GM12878 (cell line): ENCODE data around the gene GINM1. TPM values are rescaled to one million over a fixed set of nuclear protein-coding genes. Genes with fewer than 3 reads are reported as not detected.

Experiments used
- FOS ChIP-seq: IDR thresholded peaks from 3 replicates; pipeline ENCODE4 v1.6.1; 2011; ENCODE audit warnings: borderline replicate concordance; ENCODE audit not compliant: insufficient read length; ENCODE audit errors: extremely low read depth
- GABPA ChIP-seq: IDR thresholded peaks from 2 replicates; pipeline ENCODE4 v1.6.1; 2014; ENCODE audit warnings: antibody characterized with exemption, low read depth, mild to moderate bottlenecking, inconsistent platforms
- KDM1A ChIP-seq: fragments of 200-600 bp; sonication (generic); IDR thresholded peaks from 2 replicates; pipeline ENCODE4 v1.6.1; 2016; ENCODE audit warnings: borderline replicate concordance
- MYB ChIP-seq: fragments of 150-350 bp; IDR thresholded peaks from 2 replicates; pipeline ENCODE4 v1.6.1; 2014; ENCODE audit warnings: mild to moderate bottlenecking, low read depth, low read length, borderline replicate concordance
- NR2F1 ChIP-seq: fragments of 450-650 bp; conservative IDR thresholded peaks from 2 replicates; pipeline ENCODE4 v1.6.1; 2017; ENCODE audit warnings: mild to moderate bottlenecking
- RBBP5 ChIP-seq: fragments of 200-600 bp; sonication (generic); conservative IDR thresholded peaks from 2 replicates; pipeline ENCODE4 v1.6.1; 2016
- SMAD5 ChIP-seq: IDR thresholded peaks from 2 replicates; pipeline ENCODE4 v1.6.1; 2016; ENCODE audit warnings: antibody characterized with exemption, low read depth
- TCF3 ChIP-seq: IDR thresholded peaks from 2 replicates; pipeline ENCODE4 v1.6.1; 2012; ENCODE audit warnings: low read depth, mild to moderate bottlenecking, low read length, borderline replicate concordance; ENCODE audit not compliant: insufficient read depth
- WRNIP1 ChIP-seq: IDR thresholded peaks from 2 replicates; pipeline ENCODE4 v1.6.1; 2011; ENCODE audit warnings: low read depth, low read length, improper control_type of control experiment, borderline replicate concordance
- polyA plus RNA-seq, 11 experiments: library from polyadenylated mRNA; depleted of rRNA in 4 of 11; unstranded in 6 of 11; stranded (reverse) in 5 of 11; fragments of >200 nt; fragmentation: Nextera tagmentation in 4 of 11; fragmentation: Illumina TruSeq in 1 of 11; extraction: Ambion mirVana in 4 of 11; extraction: Trizol in 1 of 11; gene quantifications; 1 replicate in 1 of 11; 2 replicates in 10 of 11; pipeline versions ENCODE4 v1.2.1 to v1.2.3, GENCODE V29; 2011 to 2016; ENCODE audit warnings: inconsistent platforms in 2 of 11, missing spikeins in 2 of 11, low read depth in 1 of 11
- total RNA-seq, 4 experiments: library from RNA; depleted of rRNA in 3 of 4; stranded (reverse); fragments of >200 nt in 3 of 4; fragmentation: Illumina TruSeq in 1 of 4; extraction: Trizol in 1 of 4; gene quantifications; 2 replicates each; pipeline versions ENCODE4 v1.2.1 to v1.2.3, GENCODE V29; 2013 to 2021
- TF ChIP-seq, protein P1 (sequence below): fragments of 450-650 bp; IDR thresholded peaks from 2 replicates; pipeline ENCODE4 v1.6.1; 2017; ENCODE audit warnings: mild to moderate bottlenecking, moderate library complexity
- TF ChIP-seq, protein P2 (sequence below): IDR thresholded peaks from 2 replicates; pipeline ENCODE4 v1.6.1; 2012; ENCODE audit warnings: low read length, inconsistent platforms
- TF ChIP-seq, protein P3 (sequence below): fragments of 450-650 bp; conservative IDR thresholded peaks from 2 replicates; pipeline ENCODE4 v1.6.1; 2017; ENCODE audit warnings: mild to moderate bottlenecking, moderate library complexity
- TF ChIP-seq, protein P4 (sequence below): fragments of 450-650 bp; formaldehyde crosslinking; IDR thresholded peaks from 2 replicates; pipeline ENCODE4 v1.4.0; 2020; ENCODE audit warnings: mild to moderate bottlenecking, moderate library complexity
- TF ChIP-seq, protein P5 (sequence below): fragments of 450-650 bp; formaldehyde crosslinking; IDR thresholded peaks from 2 replicates; pipeline ENCODE4 v1.5.0; 2022; ENCODE audit warnings: mild to moderate bottlenecking, missing genetic modification characterization

GINM1 gene
- total and polyA plus RNA-seq, 10 of the 15 experiments (the other 5 are each of a cell fraction or from before 2014, with no cell fraction given) = 10.6 to 38.1 (median 30.8) TPM

DNA sequence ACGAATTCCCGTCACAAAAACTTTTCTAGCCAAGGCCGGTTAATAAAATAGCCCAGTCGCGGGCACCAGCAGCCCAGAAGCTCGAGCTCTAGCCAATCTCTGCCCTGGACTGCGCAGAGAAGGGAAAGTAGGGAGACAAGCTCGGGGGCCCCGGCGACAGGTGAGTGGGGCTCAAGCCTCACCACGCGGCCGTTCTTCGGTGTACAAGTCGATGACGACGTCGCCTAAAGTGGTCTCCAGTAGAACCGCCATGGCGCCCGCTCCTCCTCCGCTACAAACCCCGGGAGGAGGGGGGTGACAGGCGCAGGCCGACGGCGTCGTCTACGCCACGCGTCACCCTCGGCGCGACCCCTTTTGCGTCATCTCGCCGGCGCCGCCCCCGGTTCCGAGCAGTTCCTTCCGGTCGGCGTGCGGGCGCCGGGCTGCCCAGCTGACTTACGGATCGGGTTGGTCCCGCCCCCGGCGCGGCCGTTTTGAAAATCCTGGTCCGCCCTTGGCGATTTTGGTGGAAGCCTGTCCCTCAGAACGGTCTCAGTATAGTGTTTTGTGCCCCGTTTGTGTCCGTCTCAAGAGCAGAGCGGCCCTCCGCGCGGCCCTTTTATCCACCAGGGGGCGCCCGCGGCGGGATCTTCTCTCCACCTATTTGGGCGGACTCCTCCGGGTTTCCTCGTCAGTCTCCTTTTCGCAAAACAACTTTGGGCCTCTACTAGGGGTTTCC lies 20.3 kb upstream of the GINM1 start, which contains the start of gene PPIL4 (continued):
- TF ChIP-seq TCF3 (0 out of 2 replicates have a peak, but pooled peaks have one; percentile 40), NR2F1 (no peak), KDM1A (no peak), SMAD5 (no peak; the same call in 1 of the 2 replicates), RBBP5 (no peak), GABPA (peak; percentile 86), MYB (no peak), FOS (no peak), WRNIP1 (no peak)
- TF ChIP-seq, protein P1, sequence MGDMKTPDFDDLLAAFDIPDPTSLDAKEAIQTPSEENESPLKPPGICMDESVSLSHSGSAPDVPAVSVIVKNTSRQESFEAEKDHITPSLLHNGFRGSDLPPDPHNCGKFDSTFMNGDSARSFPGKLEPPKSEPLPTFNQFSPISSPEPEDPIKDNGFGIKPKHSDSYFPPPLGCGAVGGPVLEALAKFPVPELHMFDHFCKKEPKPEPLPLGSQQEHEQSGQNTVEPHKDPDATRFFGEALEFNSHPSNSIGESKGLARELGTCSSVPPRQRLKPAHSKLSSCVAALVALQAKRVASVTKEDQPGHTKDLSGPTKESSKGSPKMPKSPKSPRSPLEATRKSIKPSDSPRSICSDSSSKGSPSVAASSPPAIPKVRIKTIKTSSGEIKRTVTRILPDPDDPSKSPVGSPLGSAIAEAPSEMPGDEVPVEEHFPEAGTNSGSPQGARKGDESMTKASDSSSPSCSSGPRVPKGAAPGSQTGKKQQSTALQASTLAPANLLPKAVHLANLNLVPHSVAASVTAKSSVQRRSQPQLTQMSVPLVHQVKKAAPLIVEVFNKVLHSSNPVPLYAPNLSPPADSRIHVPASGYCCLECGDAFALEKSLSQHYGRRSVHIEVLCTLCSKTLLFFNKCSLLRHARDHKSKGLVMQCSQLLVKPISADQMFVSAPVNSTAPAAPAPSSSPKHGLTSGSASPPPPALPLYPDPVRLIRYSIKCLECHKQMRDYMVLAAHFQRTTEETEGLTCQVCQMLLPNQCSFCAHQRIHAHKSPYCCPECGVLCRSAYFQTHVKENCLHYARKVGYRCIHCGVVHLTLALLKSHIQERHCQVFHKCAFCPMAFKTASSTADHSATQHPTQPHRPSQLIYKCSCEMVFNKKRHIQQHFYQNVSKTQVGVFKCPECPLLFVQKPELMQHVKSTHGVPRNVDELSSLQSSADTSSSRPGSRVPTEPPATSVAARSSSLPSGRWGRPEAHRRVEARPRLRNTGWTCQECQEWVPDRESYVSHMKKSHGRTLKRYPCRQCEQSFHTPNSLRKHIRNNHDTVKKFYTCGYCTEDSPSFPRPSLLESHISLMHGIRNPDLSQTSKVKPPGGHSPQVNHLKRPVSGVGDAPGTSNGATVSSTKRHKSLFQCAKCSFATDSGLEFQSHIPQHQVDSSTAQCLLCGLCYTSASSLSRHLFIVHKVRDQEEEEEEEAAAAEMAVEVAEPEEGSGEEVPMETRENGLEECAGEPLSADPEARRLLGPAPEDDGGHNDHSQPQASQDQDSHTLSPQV = peak; percentile 65; the same call in 1 of the 2 replicates
- TF ChIP-seq, protein P2, sequence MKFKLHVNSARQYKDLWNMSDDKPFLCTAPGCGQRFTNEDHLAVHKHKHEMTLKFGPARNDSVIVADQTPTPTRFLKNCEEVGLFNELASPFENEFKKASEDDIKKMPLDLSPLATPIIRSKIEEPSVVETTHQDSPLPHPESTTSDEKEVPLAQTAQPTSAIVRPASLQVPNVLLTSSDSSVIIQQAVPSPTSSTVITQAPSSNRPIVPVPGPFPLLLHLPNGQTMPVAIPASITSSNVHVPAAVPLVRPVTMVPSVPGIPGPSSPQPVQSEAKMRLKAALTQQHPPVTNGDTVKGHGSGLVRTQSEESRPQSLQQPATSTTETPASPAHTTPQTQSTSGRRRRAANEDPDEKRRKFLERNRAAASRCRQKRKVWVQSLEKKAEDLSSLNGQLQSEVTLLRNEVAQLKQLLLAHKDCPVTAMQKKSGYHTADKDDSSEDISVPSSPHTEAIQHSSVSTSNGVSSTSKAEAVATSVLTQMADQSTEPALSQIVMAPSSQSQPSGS = no peak
- TF ChIP-seq, protein P3, sequence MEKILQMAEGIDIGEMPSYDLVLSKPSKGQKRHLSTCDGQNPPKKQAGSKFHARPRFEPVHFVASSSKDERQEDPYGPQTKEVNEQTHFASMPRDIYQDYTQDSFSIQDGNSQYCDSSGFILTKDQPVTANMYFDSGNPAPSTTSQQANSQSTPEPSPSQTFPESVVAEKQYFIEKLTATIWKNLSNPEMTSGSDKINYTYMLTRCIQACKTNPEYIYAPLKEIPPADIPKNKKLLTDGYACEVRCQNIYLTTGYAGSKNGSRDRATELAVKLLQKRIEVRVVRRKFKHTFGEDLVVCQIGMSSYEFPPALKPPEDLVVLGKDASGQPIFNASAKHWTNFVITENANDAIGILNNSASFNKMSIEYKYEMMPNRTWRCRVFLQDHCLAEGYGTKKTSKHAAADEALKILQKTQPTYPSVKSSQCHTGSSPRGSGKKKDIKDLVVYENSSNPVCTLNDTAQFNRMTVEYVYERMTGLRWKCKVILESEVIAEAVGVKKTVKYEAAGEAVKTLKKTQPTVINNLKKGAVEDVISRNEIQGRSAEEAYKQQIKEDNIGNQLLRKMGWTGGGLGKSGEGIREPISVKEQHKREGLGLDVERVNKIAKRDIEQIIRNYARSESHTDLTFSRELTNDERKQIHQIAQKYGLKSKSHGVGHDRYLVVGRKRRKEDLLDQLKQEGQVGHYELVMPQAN = peak; percentile 99
- TF ChIP-seq, protein P4, sequence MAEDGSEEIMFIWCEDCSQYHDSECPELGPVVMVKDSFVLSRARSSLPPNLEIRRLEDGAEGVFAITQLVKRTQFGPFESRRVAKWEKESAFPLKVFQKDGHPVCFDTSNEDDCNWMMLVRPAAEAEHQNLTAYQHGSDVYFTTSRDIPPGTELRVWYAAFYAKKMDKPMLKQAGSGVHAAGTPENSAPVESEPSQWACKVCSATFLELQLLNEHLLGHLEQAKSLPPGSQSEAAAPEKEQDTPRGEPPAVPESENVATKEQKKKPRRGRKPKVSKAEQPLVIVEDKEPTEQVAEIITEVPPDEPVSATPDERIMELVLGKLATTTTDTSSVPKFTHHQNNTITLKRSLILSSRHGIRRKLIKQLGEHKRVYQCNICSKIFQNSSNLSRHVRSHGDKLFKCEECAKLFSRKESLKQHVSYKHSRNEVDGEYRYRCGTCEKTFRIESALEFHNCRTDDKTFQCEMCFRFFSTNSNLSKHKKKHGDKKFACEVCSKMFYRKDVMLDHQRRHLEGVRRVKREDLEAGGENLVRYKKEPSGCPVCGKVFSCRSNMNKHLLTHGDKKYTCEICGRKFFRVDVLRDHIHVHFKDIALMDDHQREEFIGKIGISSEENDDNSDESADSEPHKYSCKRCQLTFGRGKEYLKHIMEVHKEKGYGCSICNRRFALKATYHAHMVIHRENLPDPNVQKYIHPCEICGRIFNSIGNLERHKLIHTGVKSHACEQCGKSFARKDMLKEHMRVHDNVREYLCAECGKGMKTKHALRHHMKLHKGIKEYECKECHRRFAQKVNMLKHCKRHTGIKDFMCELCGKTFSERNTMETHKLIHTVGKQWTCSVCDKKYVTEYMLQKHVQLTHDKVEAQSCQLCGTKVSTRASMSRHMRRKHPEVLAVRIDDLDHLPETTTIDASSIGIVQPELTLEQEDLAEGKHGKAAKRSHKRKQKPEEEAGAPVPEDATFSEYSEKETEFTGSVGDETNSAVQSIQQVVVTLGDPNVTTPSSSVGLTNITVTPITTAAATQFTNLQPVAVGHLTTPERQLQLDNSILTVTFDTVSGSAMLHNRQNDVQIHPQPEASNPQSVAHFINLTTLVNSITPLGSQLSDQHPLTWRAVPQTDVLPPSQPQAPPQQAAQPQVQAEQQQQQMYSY (CRISPR knock-in tag) = no peak
- TF ChIP-seq, protein P5, sequence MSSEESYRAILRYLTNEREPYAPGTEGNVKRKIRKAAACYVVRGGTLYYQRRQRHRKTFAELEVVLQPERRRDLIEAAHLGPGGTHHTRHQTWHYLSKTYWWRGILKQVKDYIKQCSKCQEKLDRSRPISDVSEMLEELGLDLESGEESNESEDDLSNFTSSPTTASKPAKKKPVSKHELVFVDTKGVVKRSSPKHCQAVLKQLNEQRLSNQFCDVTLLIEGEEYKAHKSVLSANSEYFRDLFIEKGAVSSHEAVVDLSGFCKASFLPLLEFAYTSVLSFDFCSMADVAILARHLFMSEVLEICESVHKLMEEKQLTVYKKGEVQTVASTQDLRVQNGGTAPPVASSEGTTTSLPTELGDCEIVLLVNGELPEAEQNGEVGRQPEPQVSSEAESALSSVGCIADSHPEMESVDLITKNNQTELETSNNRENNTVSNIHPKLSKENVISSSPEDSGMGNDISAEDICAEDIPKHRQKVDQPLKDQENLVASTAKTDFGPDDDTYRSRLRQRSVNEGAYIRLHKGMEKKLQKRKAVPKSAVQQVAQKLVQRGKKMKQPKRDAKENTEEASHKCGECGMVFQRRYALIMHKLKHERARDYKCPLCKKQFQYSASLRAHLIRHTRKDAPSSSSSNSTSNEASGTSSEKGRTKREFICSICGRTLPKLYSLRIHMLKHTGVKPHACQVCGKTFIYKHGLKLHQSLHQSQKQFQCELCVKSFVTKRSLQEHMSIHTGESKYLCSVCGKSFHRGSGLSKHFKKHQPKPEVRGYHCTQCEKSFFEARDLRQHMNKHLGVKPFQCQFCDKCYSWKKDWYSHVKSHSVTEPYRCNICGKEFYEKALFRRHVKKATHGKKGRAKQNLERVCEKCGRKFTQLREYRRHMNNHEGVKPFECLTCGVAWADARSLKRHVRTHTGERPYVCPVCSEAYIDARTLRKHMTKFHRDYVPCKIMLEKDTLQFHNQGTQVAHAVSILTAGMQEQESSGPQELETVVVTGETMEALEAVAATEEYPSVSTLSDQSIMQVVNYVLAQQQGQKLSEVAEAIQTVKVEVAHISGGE (CRISPR knock-in tag) = no peak
